Measurements from ENCODE around the gene RPP14.

DNA sequence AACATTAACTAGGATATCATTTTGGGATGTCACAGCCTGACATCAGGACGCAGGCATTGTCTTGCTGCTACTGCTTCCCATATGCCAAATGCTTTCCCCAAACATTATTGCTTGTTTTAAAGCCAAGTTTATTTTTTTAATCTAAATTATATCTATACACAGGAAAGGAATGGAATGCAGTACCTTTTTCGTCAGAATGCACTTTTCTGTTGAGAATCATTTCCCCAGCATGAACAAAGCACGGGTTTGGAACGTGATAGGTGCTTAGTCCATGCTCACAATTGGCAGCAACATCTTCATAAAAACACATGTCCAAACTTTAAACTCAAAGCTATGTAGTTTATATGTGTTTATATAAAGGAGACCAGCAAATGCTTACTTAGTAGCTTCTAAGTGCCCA, 52.8 kb downstream of the RPP14 start:
- TF ChIP-seq TFCP2L1 (CRISPR knock-in tag; IDR thresholded peaks at IDR 0.05) (no peak), POLR2A (IDR thresholded peaks at IDR 0.05; ENCODE audit: low read length) (no peak), KDM1A (IDR thresholded peaks at IDR 0.05; ENCODE audit: low read depth) (no peak), NR3C1 (IDR thresholded peaks at IDR 0.05) (no peak)
- TF ChIP-seq, protein P1, sequence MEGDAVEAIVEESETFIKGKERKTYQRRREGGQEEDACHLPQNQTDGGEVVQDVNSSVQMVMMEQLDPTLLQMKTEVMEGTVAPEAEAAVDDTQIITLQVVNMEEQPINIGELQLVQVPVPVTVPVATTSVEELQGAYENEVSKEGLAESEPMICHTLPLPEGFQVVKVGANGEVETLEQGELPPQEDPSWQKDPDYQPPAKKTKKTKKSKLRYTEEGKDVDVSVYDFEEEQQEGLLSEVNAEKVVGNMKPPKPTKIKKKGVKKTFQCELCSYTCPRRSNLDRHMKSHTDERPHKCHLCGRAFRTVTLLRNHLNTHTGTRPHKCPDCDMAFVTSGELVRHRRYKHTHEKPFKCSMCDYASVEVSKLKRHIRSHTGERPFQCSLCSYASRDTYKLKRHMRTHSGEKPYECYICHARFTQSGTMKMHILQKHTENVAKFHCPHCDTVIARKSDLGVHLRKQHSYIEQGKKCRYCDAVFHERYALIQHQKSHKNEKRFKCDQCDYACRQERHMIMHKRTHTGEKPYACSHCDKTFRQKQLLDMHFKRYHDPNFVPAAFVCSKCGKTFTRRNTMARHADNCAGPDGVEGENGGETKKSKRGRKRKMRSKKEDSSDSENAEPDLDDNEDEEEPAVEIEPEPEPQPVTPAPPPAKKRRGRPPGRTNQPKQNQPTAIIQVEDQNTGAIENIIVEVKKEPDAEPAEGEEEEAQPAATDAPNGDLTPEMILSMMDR (IDR thresholded peaks at IDR 0.05), result no peak
- TF ChIP-seq, protein P2, sequence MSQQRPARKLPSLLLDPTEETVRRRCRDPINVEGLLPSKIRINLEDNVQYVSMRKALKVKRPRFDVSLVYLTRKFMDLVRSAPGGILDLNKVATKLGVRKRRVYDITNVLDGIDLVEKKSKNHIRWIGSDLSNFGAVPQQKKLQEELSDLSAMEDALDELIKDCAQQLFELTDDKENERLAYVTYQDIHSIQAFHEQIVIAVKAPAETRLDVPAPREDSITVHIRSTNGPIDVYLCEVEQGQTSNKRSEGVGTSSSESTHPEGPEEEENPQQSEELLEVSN (IDR thresholded peaks at IDR 0.05; ENCODE audit: borderline replicate concordance, low read depth), result no peak
